Esophagus squamous epithelium (tissue), 4 donors: ENCODE results near the gene GNAL.

Experiments used
- CTCF ChIP-seq, 6 experiments: fragments of 450-650 bp in 4 of 6; fragments of 200-600 bp in 2 of 6; sonication (generic) in 2 of 6; IDR thresholded peaks; one replicate each; pipeline ENCODE4 v1.5.1; 2016 to 2019; ENCODE audit warnings: antibody characterized with exemption in 6 of 6, mild to moderate bottlenecking in 4 of 6, moderate library complexity in 4 of 6
- POLR2A ChIP-seq, 4 donors: fragments of 450-650 bp; IDR thresholded peaks; one replicate each; pipeline ENCODE4 v1.6.1; 2017; ENCODE audit warnings: antibody characterized with exemption in 4 of 4, mild to moderate bottlenecking in 4 of 4, moderate library complexity in 3 of 4

- TF ChIP-seq CTCF (IDR thresholded peaks at IDR 0.05) (no peak), POLR2A (IDR thresholded peaks at IDR 0.05) (no peak)
These were observed 131.6 kb downstream of the GNAL start for GRCh38 chr18:11820697-11821096.
